Measurements from ENCODE around the gene ZSCAN21. TPM values are rescaled to one million over a fixed set of nuclear protein-coding genes. Genes with fewer than 3 reads are reported as not detected.
"Not testable (repeated sequence)": the region's sequence is repeated elsewhere in the genome, so short reads cannot be mapped to it uniquely, and the experiment has no call there.

Gene ZSCAN21
- 1 to 10 TPM; 6.2 to 6.4 TPM for total RNA-seq

DNA sequence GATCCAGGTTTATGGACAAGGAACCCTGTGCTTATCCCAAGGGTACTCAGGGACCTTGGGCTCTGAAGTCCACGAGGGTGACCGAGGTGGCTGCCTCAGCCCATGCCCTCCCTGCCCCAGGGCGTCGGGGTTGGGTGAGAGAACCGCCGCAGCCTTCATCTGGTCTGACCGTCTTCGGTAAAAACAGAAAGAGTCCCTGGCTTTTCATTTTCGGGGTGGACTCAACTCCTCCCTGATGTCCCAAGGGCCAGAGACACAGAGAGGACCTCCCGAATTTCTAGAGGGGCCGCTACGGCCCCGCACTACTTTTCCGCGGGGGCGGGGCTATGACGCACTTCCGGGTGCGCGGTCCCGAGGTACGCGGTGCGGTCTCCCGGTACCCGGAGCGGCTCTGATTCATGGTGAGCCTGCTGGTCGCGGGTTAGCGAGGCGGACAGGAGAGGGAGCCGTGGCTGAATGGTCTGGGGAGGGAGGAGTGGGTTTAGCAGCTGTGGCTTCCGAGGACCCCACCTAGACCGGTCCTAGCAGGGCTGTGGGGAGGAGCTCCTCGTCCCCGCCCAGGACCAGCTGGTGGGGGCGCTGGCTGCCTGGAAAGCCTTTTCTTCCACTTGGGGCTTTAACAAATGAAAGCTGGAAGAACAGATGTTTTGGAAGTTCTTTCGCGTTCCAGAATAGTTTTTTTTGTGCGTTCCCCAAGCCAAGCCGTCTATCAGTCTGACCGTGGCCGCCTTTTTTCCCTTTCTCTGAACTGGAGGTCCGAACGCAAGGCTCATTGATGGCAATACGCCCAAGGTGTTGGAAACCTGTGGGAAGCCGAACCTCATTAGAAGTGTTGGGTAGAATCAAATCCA, at the start of gene ZSCAN21:
ZSCAN21 (plus strand) TSS at position 334 of the 851 bp plus-strand sequence. CDS start 7,233 bp downstream, outside the sequence.
- Mint-ChIP-seq H3K36me3 (ENCODE audit: low read depth) (no peaks in the 10 kb centered on the region), H3K27me3 (ENCODE audit: low read depth) (no peaks in the 10 kb centered on the region), H3K4me1 (ENCODE audit: low read depth) (peaks cover 17% of the 10 kb centered on the region), H3K9me3 (no peaks in the 10 kb centered on the region), H3K4me3 (peak within 1 kb of the TSS; percentile 85), H3K27ac (peak within 1 kb of the TSS; percentile 91)
- peak; percentile 85 for DNase-seq
- intact Hi-C loops (cut with micrococcal nuclease) = loop anchor here (1.0 to 2.0 kb wide), 5 partner anchors 29 to 131 kb away; partner anchors contain the start of genes MBLAC1, TRIM4 and ZNF3
- CTCF ChIA-PET = interaction anchor here (0.5 to 1.2 kb wide), 7 partner anchors 9 to 240 kb away, joined by 3 to 10 read pairs (median 4); partner anchors contain the start of gene TRIM4

DNA sequence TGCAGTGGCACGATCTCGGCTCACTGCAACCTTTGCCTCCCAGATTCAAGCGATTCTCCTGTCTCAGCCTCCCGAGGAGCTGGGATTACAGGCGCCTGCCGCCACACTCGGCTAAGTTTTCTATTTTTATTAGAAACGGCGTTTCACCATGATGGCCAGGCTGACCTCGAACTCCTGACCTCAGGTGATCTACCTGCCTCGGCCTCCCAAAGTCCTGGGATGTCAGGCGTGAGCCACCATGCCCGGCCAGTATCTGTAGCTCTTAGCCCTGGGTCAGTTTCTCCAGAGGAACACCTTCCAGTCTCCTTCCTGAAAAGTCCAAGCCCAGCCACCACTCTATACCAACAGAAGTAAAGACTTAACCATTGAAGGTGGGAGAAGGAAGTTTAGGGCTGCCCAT, 49.3 kb upstream of the ZSCAN21 start:
- DNase-seq = no peak
- Mint-ChIP-seq H3K36me3 (ENCODE audit: low read depth) (no peaks in the 10 kb centered on the region), H3K4me1 (ENCODE audit: low read depth) (peaks cover 10% of the 10 kb centered on the region), H3K27ac (no peak overlapping the region), H3K27me3 (ENCODE audit: low read depth) (no peaks in the 10 kb centered on the region), H3K4me3 (no peak overlapping the region), H3K9me3 (no peaks in the 10 kb centered on the region)
- intact Hi-C loops (cut with micrococcal nuclease) = no loop called here
- CTCF ChIA-PET = interaction anchor here (0.6 kb wide), 1 partner anchor 82 kb away, joined by 3 read pairs; no protein-coding TSS in a partner anchor

DNA sequence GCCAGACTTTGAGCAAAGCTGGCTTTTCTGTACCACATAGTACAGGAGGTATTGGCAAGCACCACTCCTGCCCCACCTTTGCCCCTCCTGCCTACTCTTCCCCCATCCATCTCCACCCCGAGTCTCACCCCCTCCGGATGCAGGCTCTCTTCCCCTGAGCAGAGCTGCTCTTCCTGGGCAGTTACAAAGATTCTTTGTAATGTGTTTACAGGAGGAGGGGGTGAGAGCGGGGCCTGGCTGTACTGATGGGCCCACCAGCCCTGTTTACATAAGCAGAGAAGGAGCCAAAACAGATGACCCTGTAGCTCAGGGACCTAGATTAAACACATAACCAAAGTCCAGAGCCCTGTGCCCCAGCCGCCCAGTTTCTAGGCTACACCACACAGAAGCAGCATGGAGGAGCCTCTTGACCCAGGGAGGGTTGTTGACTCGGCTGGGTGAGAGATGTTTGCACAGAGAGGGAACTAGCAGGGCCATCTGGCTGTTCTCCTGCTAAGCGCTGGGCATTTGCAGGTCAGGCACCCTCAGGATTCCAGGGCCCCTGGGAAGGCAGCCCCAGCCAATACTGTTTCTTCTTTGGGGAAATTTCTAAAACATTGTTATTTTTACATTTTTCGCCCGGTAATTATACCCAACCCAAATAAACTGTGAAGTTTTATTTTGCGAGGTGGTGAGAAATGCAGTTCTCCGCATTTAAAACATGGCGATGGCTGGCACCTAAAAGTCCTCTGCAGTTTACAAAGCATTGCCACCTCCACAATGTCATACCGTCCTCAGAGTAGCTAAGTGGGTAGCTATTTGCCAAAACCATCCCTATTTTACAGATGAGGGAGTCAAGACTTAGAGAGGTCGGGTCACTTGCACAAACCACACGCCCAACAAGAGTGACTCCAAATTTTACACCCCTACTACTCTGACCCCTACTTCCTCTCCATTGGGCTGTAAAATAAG, 45.6 kb upstream of the ZSCAN21 start:
- no peak for DNase-seq
- CTCF ChIA-PET = no interaction called here
- H3K36me3 Mint-ChIP-seq (ENCODE audit: low read depth) = no peaks in the 10 kb centered on the region
- H3K27ac Mint-ChIP-seq = peak overlapping the region; percentile 56
- no peak overlapping the region for H3K4me3 Mint-ChIP-seq
- no peaks in the 10 kb centered on the region for H3K4me1 Mint-ChIP-seq (ENCODE audit: low read depth)
- intact Hi-C loops (cut with micrococcal nuclease) = no loop called here
- H3K27me3 Mint-ChIP-seq (ENCODE audit: low read depth) = peaks cover 2% of the 10 kb centered on the region
- H3K9me3 Mint-ChIP-seq = no peaks in the 10 kb centered on the region

DNA sequence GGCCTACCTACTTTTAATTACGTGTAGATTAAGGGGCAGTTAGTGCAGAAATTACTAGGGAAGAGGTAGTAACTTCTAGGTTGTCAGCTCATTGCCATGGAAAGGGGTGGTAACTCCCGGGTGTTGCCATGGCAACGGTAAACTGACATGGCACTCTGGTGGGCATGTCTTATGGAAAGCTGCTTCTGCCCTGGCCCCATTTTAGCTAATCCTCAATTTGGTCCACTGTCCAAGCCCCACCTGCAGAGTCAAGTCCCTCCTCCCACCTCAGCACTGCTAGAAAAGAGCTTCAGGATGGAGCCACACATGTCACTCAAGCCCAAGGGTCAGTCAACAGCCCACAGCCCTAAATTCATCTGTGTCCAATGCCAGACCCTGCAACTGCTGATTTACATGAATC, 41.7 kb upstream of the ZSCAN21 start:
- DNase-seq = no peak
- Mint-ChIP-seq H3K4me3 (no peak overlapping the region), H3K27me3 (ENCODE audit: low read depth) (peaks cover 2% of the 10 kb centered on the region), H3K9me3 (no peaks in the 10 kb centered on the region), H3K36me3 (ENCODE audit: low read depth) (no peaks in the 10 kb centered on the region), H3K4me1 (ENCODE audit: low read depth) (peaks cover 4% of the 10 kb centered on the region), H3K27ac (no peak overlapping the region)
- intact Hi-C loops (cut with micrococcal nuclease) = no loop called here
- CTCF ChIA-PET = interaction anchor here (0.7 to 1.5 kb wide), 3 partner anchors 14 to 94 kb away, joined by 3 to 4 read pairs (median 3); no protein-coding TSS in a partner anchor

DNA sequence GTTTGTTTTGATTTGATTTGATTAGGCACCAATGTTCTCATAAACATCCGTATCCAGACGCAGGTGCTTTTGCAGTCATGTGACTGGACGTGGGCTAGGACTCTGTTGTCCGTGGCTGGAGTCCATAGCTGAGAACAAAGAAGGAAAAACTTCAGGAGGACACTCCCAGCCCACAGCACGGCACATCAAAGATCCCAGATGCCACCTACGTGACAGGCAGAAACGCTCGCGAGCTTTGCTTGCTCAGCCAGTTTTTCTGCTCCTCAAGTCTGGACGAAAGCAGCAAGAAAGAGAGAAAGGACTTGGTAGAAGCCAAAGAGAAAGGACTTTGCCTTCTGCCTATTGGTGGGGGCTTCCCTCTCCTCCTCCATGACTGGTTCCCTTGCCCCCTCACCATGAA, 41.0 kb upstream of the ZSCAN21 start:
- Mint-ChIP-seq H3K27me3 (ENCODE audit: low read depth) (peaks cover 2% of the 10 kb centered on the region), H3K4me1 (ENCODE audit: low read depth) (peaks cover 10% of the 10 kb centered on the region), H3K36me3 (ENCODE audit: low read depth) (no peaks in the 10 kb centered on the region)

DNA sequence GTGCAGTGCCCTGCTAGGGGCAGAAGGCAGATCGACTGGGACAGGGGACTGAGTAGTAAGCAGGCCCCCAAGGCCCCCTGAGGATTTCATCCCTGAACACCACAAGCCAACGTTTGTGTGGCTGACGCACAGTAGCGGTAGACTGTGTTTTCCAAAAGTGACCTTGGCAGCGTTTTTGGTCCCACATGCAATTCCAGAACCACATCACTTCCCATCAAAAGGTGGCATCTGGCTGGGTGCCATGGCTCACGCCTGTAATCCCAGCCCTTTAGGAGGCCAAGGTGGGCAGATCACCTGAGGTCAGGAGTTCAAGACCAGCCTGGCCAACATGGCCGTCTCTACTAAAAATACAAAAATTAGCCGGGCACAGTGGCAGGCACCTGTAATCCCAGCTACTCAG, 39.6 kb upstream of the ZSCAN21 start:
- not testable (repeated sequence) for DNase-seq; H3K27me3 Mint-ChIP-seq (ENCODE audit: low read depth); H3K4me3 Mint-ChIP-seq; H3K36me3 Mint-ChIP-seq (ENCODE audit: low read depth); H3K27ac Mint-ChIP-seq; H3K9me3 Mint-ChIP-seq
- H3K4me1 Mint-ChIP-seq (ENCODE audit: low read depth) = peaks cover 22% of the 10 kb centered on the region
- CTCF ChIA-PET = interaction anchor here (0.7 kb wide), 1 partner anchor 30 kb away, joined by 3 read pairs; no protein-coding TSS in a partner anchor
- intact Hi-C loops (cut with micrococcal nuclease) = loop anchor here (10.0 kb wide), 1 partner anchor 455 kb away; the partner anchor contains the start of genes FAM200A and ZNF655

More for the DNA sequence above, 41.0 kb upstream of the ZSCAN21 start:
- no peak overlapping the region for H3K4me3 Mint-ChIP-seq
- intact Hi-C loops (cut with micrococcal nuclease) = no loop called here
- no peak overlapping the region for H3K27ac Mint-ChIP-seq
- no peaks in the 10 kb centered on the region for H3K9me3 Mint-ChIP-seq
- no peak for DNase-seq
- CTCF ChIA-PET = interaction anchor here (0.7 to 1.0 kb wide), 2 partner anchors 13 to 18 kb away, joined by 3 to 4 read pairs; no protein-coding TSS in a partner anchor

DNA sequence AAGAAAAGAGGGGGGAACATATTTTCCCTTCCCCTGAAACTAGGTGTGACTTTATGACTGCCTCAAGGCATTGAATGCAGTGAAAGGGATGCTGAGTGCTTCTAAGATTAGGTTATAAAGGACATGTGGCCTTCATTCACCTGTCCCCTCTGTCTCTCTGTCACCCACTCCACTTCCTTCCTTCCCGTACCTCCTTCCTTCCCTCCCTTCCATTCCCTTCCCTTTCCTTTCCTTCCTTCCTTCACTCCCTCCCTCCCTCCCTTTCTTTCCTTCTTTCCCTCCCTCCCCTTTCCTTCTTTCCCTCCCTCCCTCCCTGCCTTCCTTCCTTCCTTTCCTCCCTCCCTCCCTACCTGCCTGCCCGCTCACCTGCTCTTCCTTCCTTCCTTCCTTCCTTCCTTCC, 38.7 kb upstream of the ZSCAN21 start:
- H3K9me3 Mint-ChIP-seq = no peaks in the 10 kb centered on the region
- no peak for DNase-seq
- peaks cover 2% of the 10 kb centered on the region for H3K27me3 Mint-ChIP-seq (ENCODE audit: low read depth)
- H3K36me3 Mint-ChIP-seq (ENCODE audit: low read depth) = peaks cover 1% of the 10 kb centered on the region
- intact Hi-C loops (cut with micrococcal nuclease) = loop anchor here (10.0 kb wide), 1 partner anchor 456 kb away; the partner anchor contains the start of genes FAM200A and ZNF655
- no peak overlapping the region for H3K27ac Mint-ChIP-seq
- CTCF ChIA-PET = interaction anchor here (0.7 to 1.3 kb wide), 2 partner anchors 13 to 40 kb away, joined by 3 to 4 read pairs; no protein-coding TSS in a partner anchor
- no peak overlapping the region for H3K4me3 Mint-ChIP-seq
- peaks cover 26% of the 10 kb centered on the region for H3K4me1 Mint-ChIP-seq (ENCODE audit: low read depth)

DNA sequence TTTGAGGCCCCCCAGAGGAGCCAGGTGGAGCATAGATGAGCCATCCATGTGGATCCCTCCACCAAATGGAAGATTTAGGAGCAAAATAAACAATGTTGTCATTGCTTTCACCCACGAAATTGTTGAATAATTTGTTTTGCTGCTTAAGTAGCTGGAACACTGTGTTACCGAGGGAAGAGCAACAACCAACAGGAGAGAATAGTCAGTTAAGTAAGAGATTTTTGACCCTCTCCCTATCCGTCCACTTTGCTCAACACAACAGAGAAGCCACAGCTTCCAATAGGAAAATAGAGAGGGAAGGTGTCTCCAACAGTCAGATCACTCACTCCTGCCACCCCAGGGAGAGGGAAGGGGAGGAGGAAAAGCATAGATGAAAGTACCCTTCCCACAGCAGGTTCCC, 38.1 kb upstream of the ZSCAN21 start:
- CTCF ChIA-PET = interaction anchor here (0.7 to 1.5 kb wide), 3 partner anchors 13 to 98 kb away, joined by 3 to 8 read pairs (median 4); no protein-coding TSS in a partner anchor
- Mint-ChIP-seq H3K27ac (peak overlapping the region; percentile 41), H3K9me3 (no peaks in the 10 kb centered on the region)

DNA sequence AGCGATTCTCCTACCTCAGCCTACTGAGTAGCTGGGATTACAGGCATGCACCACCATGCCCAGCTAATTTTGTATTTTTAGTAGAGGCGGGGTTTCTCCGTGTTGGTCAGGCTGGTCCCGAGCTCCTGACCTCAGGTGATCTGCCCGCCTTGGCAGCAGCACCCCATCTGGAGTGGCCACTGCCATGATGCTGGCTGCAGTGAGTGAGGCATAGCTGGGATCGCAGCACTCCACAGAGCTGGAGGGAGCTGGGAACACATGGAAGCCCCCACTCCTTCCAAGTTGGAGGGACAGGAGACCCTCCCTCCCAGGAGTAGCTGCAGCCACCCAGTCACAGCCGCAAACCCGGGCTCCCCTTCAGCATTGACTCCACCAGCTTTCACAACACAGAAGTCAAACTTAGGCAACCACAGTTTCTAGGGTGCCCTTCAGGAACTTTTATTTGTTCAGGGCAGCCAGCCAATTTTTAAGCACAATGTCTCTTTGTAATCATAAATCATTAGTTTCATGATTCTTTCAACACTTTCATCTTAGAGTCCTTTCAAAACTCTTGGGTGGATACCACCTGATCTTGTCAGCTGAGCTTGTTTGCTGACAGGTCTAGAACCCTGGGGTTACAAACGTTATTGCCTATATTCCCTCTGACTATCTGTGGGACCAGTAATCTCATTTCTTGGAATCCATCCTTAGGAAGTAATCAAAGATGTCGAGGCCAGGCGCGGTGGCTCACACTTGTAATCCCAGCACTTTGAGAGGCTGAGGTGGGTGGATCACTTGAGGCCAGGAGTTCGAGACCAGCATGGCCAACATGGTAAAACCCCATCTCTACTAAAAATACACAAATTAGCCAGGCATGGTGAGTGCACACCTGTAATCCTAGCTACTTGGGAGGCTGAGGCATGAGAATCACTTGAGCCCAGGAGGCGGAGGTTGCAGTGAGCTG, 36.9 kb upstream of the ZSCAN21 start:
- DNase-seq; H3K4me3 Mint-ChIP-seq; H3K9me3 Mint-ChIP-seq; H3K27me3 Mint-ChIP-seq (ENCODE audit: low read depth): not testable (repeated sequence)
- intact Hi-C loops (cut with micrococcal nuclease) = loop anchor here (1.0 to 10.0 kb wide), 4 partner anchors 9 to 458 kb away; partner anchors contain the start of genes FAM200A, ZNF3, ZNF655 and ZSCAN21
- peaks cover 11% of the 10 kb centered on the region for H3K36me3 Mint-ChIP-seq (ENCODE audit: low read depth)
- peaks cover 39% of the 10 kb centered on the region for H3K4me1 Mint-ChIP-seq (ENCODE audit: low read depth)
- peak overlapping the region; percentile 68 for H3K27ac Mint-ChIP-seq
- CTCF ChIA-PET = interaction anchor here (1.5 to 1.8 kb wide), 2 partner anchors 21 to 99 kb away, joined by 8 to 11 read pairs; no protein-coding TSS in a partner anchor

More for the DNA sequence above, 38.1 kb upstream of the ZSCAN21 start:
- H3K4me3 Mint-ChIP-seq = no peak overlapping the region
- H3K4me1 Mint-ChIP-seq (ENCODE audit: low read depth) = peaks cover 30% of the 10 kb centered on the region
- no peak for DNase-seq
- peaks cover 6% of the 10 kb centered on the region for H3K36me3 Mint-ChIP-seq (ENCODE audit: low read depth)
- H3K27me3 Mint-ChIP-seq (ENCODE audit: low read depth) = peaks cover 2% of the 10 kb centered on the region
- intact Hi-C loops (cut with micrococcal nuclease) = loop anchor here (10.0 kb wide), 1 partner anchor 457 kb away; the partner anchor contains the start of genes FAM200A and ZNF655

DNA sequence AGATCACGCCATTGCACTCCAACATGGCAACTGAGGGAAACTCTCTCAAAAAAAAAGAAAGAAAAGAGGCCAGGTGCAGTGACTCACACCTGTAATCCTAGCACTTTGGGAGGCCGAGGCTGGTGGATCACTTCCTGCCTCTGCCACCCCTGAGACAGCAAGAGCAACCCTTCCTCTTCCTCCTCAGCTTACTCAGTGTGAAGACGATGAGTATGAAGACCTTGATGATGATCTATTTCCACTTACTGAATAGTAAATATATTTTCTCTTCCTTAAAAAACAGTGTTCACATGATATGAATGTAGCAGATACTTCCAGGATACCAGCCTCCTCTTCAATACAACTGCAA, 36.3 kb upstream of the ZSCAN21 start:
- no peaks in the 10 kb centered on the region for H3K9me3 Mint-ChIP-seq
- H3K27ac Mint-ChIP-seq = peak overlapping the region; percentile 68
- H3K4me3 Mint-ChIP-seq = no peak overlapping the region
- H3K27me3 Mint-ChIP-seq (ENCODE audit: low read depth) = no peaks in the 10 kb centered on the region
- H3K4me1 Mint-ChIP-seq (ENCODE audit: low read depth) = peaks cover 44% of the 10 kb centered on the region
- DNase-seq = peak; percentile 81
- peaks cover 12% of the 10 kb centered on the region for H3K36me3 Mint-ChIP-seq (ENCODE audit: low read depth)
- intact Hi-C loops (cut with micrococcal nuclease) = loop anchor here (1.0 to 10.0 kb wide), 4 partner anchors 8 to 459 kb away; partner anchors contain the start of genes FAM200A, ZNF3, ZNF655 and ZSCAN21
- CTCF ChIA-PET = interaction anchor here (0.6 to 1.8 kb wide), 2 partner anchors 22 to 40 kb away, joined by 7 to 11 read pairs; no protein-coding TSS in a partner anchor

Measured in activated naive CD4-positive, alpha-beta T cell treated with anti-CD3 and anti-CD28 coated beads for 36 hours (primary cell).